Measurements from ENCODE around the gene COG4. TPM values are rescaled to one million over a fixed set of nuclear protein-coding genes. Genes with fewer than 3 reads are reported as not detected.

Gene COG4
- total RNA-seq, 4 donors from 2014 or later: 41.1 to 109 (median 47.1) TPM

GRCh38 chr16:70522216-70523075, 908 bp downstream of the COG4 start:
- Histone ChIP-seq H3K4me1 (peaks cover 0 to 50% (median 25%) of the 10 kb centered on the region in 4 donors), H3K4me3 (peak overlapping the region; percentile 69 to 83 (median 74)), H3K27ac (peak overlapping the region in 3 of 4 donors; percentile 80 to 94 (median 92)), H3K9me3 (no peaks in the 10 kb centered on the region), H3K36me3 (peaks cover 0 to 29% (median 0%) of the 10 kb centered on the region in 3 donors), H3K27me3 (no peaks in the 10 kb centered on the region)
- WGBS, 2 donors: 46 to 52% methylated on average over 18 of the region's 18 CpGs
- TF ChIP-seq POLR2A (IDR thresholded peaks at IDR 0.05) (no peak), EP300 (IDR thresholded peaks at IDR 0.05) (no peak), CTCF (IDR thresholded peaks at IDR 0.05) (no peak)
- DNase-seq (ENCODE audit: low spot score in 2 of 2): no peak

GRCh38 chr16:70520612-70521297, 2.6 kb downstream of the COG4 start:
- no peak for DNase-seq (ENCODE audit: low spot score in 2 of 2)
- Histone ChIP-seq H3K4me3 (no peak overlapping the region), H3K36me3 (peaks cover 0 to 32% (median 8%) of the 10 kb centered on the region in 3 donors), H3K9me3 (no peaks in the 10 kb centered on the region), H3K27me3 (no peaks in the 10 kb centered on the region), H3K4me1 (peaks cover 0 to 34% (median 18%) of the 10 kb centered on the region in 4 donors), H3K27ac (no peak overlapping the region)
- TF ChIP-seq EP300 (IDR thresholded peaks at IDR 0.05) (no peak), POLR2A (IDR thresholded peaks at IDR 0.05) (no peak), CTCF (IDR thresholded peaks at IDR 0.05) (no peak)
- WGBS, 2 donors: 78 to 83% methylated on average over 8 of the region's 8 CpGs

- H3K27me3 ChIP-seq: no peaks in the 10 kb centered on the region
- H3K4me3 ChIP-seq: no peak overlapping the region
- H3K27ac ChIP-seq: no peak overlapping the region
- TF ChIP-seq POLR2A (IDR thresholded peaks at IDR 0.05) (no peak), EP300 (IDR thresholded peaks at IDR 0.05) (no peak), CTCF (IDR thresholded peaks at IDR 0.05) (no peak)
- no peaks in the 10 kb centered on the region for H3K9me3 ChIP-seq
- H3K36me3 ChIP-seq: peaks cover 3 to 100% (median 27%) of the 10 kb centered on the region in 3 donors
- no peak for DNase-seq (ENCODE audit: low spot score in 2 of 2)
- WGBS, 2 donors: 90 to 92% methylated on average over 5 of the region's 5 CpGs
- H3K4me1 ChIP-seq: no peaks in the 10 kb centered on the region
These were observed 10.9 kb downstream of the COG4 start for GRCh38 chr16:70512456-70512855.

- H3K4me1 ChIP-seq: no peaks in the 10 kb centered on the region
- 96% methylated on average over 1 of the region's 1 CpG for WGBS, 2 donors
- peaks cover 3 to 100% (median 27%) of the 10 kb centered on the region in 3 donors for H3K36me3 ChIP-seq
These were observed 11.5 kb downstream of the COG4 start for GRCh38 chr16:70511833-70512232.

More at GRCh38 chr16:70511833-70512232, 11.5 kb downstream of the COG4 start:
- no peaks in the 10 kb centered on the region for H3K27me3 ChIP-seq
- no peaks in the 10 kb centered on the region for H3K9me3 ChIP-seq
- no peak overlapping the region for H3K4me3 ChIP-seq
- no peak for TF ChIP-seq CTCF (IDR thresholded peaks at IDR 0.05)
- TF ChIP-seq EP300 (IDR thresholded peaks at IDR 0.05): no peak
- TF ChIP-seq POLR2A (IDR thresholded peaks at IDR 0.05): no peak
- no peak for DNase-seq (ENCODE audit: low spot score in 2 of 2)
- H3K27ac ChIP-seq: no peak overlapping the region
